ENCODE measurements around the gene TECPR1.
A peak's percentile ranks its signal among the peaks of the same experiment; 100 is the strongest.

TECPR1 gene

DNA sequence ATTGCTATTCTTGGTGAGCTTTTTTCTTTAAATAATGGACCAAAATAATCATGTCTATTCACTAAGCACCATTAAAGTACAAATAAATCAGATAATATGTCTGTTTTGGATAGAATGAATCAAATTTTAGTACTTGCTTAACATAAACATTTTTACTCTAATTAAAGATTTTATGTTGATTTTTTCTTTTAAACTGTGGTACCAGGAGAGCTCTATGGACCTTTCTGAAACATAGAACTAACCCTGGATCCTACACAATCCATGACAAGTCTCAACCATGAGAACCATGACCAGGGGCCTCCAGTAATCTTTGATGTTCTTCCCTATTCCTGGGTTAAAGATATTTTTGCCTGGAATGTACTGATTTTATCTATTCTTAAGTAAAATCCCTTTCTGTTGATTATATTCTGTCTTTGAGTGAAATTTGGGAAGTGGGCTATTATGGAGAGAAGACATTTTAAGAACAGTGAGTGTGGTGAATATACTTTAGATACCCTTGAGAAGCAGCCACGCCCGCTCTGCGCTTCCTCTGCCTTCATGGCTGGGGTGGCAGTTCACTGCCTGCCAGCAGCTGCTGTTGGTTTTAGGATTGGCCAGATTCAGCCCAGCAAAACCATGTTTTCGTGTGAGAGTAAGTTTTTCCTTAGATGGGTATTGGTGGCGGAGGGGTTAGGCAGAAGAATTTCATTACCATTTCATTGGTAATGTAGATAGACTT is 83.0 kb downstream of the TECPR1 start:
- in situ Hi-C loops (cut with HindIII; ENCODE audit: low sequenced_read_pairs), result no loop called here
- TF ChIP-seq, protein P1, sequence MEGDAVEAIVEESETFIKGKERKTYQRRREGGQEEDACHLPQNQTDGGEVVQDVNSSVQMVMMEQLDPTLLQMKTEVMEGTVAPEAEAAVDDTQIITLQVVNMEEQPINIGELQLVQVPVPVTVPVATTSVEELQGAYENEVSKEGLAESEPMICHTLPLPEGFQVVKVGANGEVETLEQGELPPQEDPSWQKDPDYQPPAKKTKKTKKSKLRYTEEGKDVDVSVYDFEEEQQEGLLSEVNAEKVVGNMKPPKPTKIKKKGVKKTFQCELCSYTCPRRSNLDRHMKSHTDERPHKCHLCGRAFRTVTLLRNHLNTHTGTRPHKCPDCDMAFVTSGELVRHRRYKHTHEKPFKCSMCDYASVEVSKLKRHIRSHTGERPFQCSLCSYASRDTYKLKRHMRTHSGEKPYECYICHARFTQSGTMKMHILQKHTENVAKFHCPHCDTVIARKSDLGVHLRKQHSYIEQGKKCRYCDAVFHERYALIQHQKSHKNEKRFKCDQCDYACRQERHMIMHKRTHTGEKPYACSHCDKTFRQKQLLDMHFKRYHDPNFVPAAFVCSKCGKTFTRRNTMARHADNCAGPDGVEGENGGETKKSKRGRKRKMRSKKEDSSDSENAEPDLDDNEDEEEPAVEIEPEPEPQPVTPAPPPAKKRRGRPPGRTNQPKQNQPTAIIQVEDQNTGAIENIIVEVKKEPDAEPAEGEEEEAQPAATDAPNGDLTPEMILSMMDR (IDR thresholded peaks at IDR 0.05; ENCODE audit: low read depth, low read length, missing control alignments), result no peak
- DNase-seq (ENCODE audit: low read depth), result no peak
- no peak overlapping the region for H3K4me3 ChIP-seq (ENCODE audit: low read depth, low read length)

DNA sequence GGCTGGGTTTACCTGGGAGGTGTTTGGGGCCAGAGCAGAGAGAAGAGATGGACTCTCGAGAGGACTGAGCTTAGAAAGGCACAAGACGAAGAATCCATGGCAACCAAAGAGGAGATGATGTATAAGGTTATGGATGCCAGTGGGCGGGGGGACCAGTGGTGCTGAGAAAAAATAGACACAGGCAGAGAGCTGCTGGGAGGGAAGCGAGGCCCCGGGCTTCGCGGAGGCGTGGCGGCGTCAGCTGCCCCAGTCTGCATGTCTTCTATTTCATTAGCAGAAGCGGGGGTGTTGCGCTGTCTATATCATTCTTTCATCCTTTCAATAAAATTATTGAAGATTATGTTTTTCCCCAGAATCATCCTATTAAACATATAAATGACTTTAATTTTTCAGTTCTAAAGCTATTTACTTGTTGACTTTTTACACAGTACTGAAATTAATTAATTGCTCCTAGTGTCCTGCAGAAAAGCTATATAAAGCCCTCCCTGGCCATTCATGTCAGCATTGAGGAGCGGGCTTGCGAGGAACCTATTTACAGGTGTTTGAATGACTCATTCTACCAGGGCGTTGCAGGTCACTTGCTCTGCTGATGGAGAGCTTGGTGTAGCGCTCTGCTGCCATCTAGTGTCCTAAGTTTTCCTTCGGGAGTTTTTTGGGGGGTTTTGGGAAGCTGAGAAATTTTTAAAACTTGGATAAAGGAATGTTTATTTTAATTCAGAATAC is 83.7 kb downstream of the TECPR1 start:
- peak; percentile 20 for DNase-seq (ENCODE audit: low read depth)
- in situ Hi-C loops (cut with HindIII; ENCODE audit: low sequenced_read_pairs), result no loop called here
- no peak overlapping the region for H3K4me3 ChIP-seq (ENCODE audit: low read depth, low read length)
- TF ChIP-seq, protein P1 (IDR thresholded peaks at IDR 0.05; ENCODE audit: low read depth, low read length, missing control alignments), result peak; percentile 71

DNA sequence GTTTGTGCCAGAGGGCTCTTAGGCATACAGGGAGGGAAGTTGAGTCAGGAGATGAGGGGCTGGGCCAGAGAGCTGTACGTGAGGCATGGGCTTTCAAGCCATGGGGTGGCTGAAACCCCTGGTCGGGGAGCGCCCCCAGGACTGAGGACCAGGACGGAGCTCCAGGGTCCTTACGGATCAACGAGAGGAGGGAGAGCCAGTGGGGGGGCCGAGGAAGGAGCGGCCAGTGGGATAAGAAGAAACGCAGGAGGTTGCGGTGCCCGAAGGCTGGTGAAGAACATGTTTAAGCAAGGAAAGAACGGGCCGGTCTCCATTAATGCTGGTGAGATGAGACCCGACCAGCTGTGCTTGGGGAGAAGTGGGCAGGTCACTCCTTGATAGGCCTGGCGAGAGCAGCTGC is 84.4 kb downstream of the TECPR1 start:
- no peak overlapping the region for H3K4me3 ChIP-seq (ENCODE audit: low read depth, low read length)
- no peak for DNase-seq (ENCODE audit: low read depth)
- in situ Hi-C loops (cut with HindIII; ENCODE audit: low sequenced_read_pairs), result no loop called here
- TF ChIP-seq, protein P1 (IDR thresholded peaks at IDR 0.05; ENCODE audit: low read depth, low read length, missing control alignments), result no peak

DNA sequence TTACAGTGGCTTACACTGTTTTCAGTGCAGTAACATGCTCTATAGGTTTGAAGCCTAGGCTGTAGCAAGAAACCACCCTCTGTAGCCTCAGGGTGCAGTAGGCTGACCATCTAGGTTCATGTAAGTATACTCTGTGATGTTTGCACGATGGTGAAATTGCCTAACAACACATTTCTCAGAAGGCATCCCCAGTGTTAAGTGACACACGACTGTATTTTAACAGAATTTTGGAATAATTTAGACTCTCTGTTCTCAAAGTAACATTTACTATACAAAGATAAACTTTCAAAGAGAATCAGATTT is 85.4 kb downstream of the TECPR1 start:
- H3K4me3 ChIP-seq (ENCODE audit: low read depth, low read length), result no peak overlapping the region
- TF ChIP-seq, protein P1 (IDR thresholded peaks at IDR 0.05; ENCODE audit: low read depth, low read length, missing control alignments), result no peak
- no peak for DNase-seq (ENCODE audit: low read depth)
- in situ Hi-C loops (cut with HindIII; ENCODE audit: low sequenced_read_pairs), result no loop called here

DNA sequence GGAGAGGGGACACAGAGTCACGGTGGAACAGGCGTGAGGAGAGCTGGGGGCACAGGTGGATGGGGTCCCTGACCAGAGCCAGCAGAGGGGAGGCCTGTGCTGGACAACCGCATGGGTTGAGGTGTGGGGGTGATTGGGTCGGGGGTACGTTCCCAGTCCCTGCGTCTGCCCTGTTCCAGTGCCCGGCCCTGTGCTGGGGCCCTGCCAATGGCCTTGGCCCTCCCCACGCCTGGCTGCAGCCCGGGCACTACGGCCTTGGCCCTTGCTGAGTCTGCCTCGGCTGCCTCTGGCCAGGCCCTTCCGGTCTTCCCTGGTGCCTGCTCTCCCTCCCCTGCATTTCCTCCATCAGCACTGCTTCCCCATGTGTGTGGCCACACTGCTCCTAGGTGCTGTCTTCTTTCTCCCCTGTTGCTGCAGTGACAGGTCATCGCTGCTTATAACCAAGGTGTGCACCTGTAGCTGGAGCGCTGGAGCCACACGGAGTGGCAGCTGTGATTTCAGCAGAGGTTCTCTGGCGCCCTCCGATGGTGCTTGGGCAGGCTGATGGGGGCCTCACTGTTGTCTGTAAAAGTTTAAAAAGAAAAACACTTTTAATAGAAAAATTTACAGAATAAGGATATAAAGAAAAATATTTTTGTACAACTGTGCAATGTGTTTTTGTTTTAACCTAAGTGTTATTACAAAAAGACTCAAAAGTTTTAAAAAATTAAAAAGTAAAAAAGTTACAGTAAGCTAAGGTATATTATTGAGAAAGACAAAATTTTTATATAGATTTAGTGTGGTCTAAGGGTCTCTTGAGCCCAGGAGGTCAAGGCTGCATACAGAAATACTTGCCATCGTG is 86.0 kb downstream of the TECPR1 start:
- DNase-seq (ENCODE audit: low read depth), result no peak
- in situ Hi-C loops (cut with HindIII; ENCODE audit: low sequenced_read_pairs), result no loop called here
- TF ChIP-seq, protein P1 (IDR thresholded peaks at IDR 0.05; ENCODE audit: low read depth, low read length, missing control alignments), result peak; percentile 83

More for the DNA sequence above, 86.0 kb downstream of the TECPR1 start:
- H3K4me3 ChIP-seq (ENCODE audit: low read depth, low read length), result no peak overlapping the region
